ENCODE results near the gene SNURF.
"Not testable (repeated sequence)": the region's sequence is repeated elsewhere in the genome, so short reads cannot be mapped to it uniquely, and the experiment has no call there.

Gene SNURF, protein sequence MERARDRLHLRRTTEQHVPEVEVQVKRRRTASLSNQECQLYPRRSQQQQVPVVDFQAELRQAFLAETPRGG

DNA sequence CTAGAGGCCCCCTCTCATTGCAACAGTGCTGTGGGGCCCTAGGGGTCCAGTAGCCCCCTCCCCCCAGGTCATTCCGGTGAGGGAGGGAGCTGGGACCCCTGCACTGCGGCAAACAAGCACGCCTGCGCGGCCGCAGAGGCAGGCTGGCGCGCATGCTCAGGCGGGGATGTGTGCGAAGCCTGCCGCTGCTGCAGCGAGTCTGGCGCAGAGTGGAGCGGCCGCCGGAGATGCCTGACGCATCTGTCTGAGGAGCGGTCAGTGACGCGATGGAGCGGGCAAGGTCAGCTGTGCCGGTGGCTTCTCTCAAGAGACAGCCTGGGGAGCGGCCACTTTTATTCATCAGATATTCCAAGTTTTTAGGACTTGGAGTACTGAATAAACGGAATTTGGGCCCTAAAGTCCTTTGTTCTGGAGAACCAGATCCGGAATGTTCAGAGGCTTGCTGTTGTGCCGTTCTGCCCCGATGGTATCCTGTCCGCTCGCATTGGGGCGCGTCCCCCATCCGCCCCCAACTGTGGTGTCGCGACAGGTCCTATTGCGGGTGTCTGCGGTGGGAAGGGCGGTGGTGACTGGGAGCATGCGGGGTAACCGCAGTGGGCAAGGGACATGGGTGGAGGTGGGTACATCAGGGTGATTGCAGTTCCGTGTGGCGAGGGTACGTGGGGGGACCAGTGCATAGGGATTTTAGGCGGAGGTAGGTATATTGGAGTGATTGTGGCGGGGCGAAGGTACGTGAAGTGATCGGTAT is at the start of gene SNURF, which contains the start of gene SNRPN:
SNURF (plus strand) TSS at position 205 of the 748 bp plus-strand sequence; CDS start at position 267, 62 bp downstream.
SNRPN (plus strand) TSS at position 205 of the 748 bp plus-strand sequence. CDS start 19,467 bp downstream, outside the sequence.
- DNase-seq (ENCODE audit: low spot score) = peak; percentile 77

DNA sequence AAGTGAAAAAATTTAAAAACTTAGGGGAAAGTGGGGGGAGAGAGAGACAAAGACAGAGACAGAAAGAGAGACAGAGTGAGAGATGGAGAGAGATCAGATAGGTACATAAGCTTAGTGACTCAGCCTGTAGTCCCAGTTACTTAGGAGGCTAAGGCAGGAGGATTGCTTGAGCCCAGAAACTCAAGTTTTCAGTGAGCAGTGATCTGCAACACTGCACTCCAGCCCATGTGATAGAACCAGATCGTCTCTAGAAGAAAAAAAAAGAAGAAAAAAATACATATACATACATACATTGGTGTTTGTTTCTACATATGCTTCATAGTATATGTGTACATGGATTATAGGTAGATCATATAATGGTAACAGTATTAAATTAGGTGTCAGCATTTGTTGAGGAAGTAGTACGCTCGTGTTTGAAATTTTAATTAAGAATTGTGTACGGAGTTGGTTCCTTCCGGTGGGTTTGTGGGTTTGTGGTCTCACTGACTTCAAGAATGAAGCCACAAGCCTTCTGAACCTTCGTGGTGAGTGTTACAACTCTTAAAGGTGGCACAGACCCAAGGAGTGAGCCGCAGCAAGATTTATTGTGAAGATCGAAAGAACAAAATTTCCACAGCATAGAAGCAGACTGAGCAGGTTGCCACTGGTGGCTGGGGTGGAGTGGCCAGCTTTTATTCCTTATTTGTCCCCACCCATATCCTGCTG is 38.3 kb upstream of the SNURF start:
- no peak for DNase-seq (ENCODE audit: low spot score)

DNA sequence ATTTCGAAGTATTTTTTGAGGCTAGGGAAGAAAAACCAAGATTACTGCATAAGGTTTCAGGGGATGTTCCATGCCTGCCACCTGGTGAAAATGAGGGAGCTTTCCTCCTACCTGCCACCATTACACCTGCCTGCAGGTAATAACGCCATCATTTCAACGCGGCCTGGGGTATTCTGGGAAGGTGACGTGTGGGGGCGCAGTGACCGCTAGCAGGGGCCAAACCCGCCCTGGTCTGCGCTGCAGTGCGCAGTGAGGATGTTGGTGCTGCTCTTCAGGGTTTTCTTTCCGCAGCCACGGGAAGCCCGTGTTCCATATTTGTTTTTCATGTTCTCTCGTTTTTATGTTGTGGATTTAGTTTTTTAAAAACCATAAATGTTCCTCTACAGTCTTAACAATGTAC is 37.4 kb upstream of the SNURF start:
- no peak for DNase-seq (ENCODE audit: low spot score)

DNA sequence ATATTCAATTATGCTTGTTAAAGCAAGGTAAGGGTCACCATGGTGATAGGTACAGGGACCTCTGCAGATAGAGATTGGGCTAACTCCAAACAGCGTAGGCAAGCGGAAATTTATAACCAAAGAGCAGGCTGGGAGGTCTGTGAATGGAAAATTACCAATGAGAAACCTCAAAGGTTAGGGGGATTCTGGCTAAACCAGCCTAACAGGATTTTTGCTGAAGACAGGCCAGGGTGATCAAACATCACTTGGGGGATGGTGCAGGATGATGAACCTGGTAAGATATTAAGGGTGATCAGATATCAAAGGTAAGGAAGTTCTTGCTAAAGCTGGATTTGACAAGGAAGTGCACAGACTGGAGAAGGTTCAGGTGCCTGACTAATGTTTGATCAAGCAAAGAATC is 35.3 kb upstream of the SNURF start:
- peak; percentile 45 for DNase-seq (ENCODE audit: low spot score)

DNA sequence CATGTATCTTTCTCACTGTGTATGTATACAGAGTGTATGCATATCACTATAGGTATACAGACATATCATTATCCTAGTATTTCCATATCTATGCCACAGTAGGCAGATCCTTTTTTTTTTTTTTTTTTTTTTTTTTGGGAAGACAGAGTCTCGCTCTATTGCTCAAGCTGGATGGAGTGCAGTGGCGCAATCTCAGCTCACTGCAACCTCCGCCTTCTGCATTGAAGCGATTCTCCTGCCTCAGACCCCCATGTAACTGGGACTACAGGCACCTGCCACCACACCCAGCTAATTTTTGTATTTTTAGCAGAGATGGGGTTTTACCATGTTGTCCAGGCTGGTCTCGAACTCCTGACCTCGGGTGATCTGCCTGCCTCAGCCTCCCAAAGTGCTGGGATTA is 32.0 kb upstream of the SNURF start:
- not testable (repeated sequence) for DNase-seq (ENCODE audit: low spot score)

DNA sequence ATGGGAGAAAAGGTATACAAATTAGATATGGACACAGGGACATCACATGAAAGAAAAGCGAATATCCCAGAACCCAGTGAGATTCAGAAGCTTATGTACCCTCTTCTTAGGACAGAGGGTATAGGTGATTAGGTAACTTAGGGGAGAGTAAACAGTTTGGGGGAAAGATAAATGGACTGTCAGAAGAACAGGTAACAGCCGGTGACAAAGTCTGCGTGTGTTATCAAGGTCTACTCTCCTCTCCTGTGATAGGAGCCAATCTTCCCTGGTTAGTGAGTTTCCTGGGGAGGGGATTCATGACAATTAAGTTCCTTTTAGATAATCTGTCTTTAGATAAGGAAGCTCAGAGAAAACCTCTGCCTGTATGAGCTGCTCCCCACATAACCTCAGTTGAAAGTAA is 30.6 kb upstream of the SNURF start:
- no peak for DNase-seq (ENCODE audit: low spot score)

DNA sequence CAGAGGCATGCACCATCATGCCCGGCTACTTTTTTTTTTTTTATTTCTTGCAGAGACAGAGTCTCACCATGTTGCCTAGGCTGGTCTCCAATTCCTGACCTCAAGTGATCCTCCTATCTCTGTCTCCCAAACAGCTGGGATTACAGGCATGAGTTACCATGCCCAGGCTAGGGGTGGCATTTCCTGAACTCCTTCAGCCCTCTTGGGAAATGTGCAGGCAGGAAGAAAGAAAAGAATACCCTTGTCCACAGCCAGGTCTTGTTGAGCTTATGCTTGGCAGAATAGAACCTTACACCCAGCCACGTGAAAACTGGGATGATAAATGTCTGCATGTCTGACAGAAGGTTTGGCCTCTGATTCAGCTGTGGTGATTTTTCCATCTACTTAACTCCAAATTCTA is 30.2 kb upstream of the SNURF start:
- no peak for DNase-seq (ENCODE audit: low spot score)

DNA sequence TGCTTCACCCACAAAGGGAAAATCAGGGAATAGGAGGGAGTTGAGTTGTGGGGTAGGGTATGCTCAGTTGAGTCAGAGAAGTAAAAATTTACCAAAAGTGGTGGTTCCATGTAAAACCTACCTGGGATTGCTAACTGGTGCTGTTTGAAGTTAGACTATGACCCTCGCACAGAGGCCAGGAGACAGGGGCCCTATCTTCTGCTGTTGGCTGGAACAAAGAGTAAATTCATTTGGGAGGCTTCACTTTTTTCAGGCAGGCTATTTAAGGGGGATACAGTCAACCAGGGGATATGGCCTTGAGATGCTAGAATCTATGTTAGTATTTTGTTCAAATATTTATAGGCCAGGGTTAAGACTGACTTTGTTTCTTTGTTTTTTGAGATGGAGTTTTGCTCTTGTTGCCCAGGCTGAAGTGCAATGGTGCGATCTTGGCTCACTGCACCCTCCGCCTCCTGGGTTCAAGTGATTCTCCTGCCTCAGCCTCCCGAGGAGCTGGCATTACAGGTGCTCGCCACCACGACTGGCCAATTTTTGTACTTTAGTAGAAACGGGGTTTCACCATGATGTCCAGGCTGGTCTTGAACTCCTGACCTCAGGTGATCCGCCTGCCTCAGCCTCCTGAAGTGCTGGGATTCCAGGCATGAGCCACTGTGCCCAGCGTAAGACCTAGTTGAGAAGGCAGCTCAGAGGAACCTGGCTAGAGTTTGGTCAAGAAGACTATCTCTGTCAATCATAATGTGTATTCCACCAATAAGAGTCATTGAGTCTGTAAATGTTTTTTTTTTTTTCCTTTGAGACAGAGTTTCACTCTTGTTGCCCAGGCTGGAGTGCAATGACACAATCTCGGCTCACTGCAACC is 22.7 kb upstream of the SNURF start:
- DNase-seq (ENCODE audit: low spot score) = not testable (repeated sequence)

DNA sequence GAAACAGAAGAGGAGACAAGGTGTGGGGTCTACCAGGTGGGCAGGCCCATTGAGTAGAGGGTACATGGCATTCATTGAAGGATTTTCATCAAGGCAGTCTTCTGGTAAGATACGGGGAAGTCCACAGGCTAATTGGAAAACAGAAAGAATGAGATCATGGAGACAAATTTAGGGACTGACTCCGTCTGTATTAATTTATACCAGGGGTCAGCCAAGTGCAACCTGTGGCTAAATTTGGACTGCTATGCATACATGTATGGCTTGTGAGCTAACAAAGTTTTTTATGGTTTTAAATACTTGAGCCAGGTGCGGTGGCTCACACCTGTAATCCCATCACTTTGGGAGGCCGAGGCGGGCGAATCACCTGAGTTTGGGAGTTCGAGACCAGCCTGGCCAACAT is 21.1 kb upstream of the SNURF start:
- no peak for DNase-seq (ENCODE audit: low spot score)

DNA sequence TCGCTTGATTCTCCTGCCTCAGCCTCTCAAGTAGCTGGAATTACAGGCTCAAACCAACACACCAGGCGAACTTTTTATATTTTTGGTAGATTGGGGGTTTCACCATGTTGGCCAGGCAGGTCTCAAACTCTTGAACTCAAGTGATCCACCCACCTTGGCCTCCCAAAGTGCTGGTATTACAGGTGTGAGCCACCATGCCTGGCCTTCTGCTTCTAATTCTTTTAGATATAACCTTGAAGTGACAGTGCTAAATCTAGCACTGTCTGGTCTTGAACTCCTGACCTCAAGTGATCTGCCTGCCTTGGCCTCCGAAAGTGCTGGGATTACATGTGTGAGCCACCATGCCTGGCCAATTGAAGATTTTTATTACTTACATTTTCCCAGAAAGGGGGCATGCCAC is 16.6 kb upstream of the SNURF start:
- DNase-seq (ENCODE audit: low spot score) = not testable (repeated sequence)

DNA sequence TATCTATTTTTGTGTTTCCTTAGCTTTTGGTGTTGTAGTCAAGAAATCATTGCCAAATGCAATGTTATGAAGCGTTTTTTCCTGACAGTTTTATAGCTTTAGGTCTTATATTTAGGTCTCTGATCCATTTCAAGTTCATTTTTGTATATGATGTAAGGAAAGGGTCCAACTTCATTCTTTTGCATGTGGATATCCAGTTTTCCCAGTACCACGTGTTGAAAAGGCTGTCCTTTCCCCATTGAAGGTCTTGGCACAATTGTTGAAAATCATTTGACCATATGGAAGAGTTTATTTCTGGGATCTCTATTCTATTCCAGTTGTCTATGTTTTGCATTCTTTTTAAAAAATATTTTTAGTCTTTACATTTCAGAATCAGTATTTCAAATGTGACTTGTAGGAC is 14.6 kb upstream of the SNURF start:
- DNase-seq (ENCODE audit: low spot score) = no peak

DNA sequence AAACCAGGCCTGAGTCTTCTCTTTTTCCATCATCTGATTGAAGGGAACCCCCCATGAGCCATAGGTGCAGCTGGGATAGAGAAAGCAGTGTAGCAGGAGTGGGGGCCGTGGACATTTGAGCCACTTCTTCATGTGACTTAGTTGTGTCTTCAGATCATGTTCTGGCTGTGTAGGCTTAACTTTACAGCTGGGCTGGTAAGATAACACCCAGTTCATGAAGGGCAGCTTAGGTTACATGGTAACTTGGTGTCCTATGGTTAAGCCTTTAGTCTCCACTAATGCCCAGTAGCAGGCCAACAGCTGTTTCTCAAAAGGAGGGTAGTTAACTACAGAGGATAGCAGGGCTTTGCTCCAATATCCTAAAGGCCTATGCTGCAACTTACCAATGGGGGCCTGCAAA is 11.4 kb upstream of the SNURF start:
- DNase-seq (ENCODE audit: low spot score) = no peak

DNA sequence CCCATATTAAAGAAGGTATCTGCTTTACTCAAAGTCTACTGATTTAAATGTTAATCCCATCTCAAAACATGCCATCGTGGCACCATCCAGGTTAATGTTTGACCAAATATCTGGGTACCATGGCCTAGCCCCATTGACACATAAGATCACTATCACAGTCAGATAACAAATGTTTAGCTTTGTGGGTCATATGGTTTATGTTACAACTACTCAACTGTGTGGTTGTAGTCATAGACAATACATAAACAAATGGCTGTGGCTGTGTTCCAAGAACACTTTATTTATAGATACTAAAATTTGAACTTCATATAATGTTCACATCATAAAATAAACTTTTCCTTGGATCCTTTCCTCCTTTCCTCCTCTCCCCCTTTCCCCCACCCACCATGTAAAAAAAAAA is 9.8 kb upstream of the SNURF start:
- DNase-seq (ENCODE audit: low spot score) = no peak

DNA sequence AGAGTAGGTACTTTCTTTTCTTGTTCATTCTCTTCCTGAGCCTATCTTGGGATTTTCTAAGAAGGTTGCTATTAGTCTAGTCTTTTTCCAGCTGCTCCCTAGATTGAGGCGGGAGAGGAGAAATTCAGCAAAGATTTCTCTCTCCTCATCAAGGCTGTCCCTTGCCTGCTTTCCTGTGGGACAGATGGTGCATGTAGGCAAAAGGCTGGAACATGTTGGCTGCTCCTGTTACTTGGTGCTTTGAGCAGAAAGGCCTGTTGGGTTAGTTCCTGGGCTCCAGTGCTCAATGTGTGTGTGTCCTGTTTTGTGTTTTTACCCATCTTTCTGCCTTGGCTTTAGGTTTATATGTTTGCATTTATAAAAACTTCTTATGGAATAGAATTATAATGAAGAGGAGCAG is 9.1 kb upstream of the SNURF start:
- DNase-seq (ENCODE audit: low spot score) = no peak

DNA sequence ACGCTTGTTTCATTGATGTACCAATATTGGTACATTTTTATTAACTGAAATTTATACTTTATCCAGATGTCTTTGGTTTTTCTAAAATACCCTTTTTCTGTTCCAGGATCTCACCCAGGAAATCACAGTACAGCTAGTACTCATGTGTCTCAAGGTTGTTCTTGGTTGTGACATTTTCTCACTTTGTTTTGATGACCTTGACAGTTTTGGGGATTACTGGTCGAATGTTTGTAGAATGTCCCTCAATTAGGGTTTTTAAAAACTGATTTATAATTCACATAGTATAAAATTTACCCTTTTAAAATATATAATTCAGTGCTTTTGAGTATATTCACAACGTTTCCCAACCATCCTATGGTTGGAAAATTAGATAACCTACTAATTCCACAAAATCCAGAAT is 6.3 kb upstream of the SNURF start:
- no peak for DNase-seq (ENCODE audit: low spot score)

DNA sequence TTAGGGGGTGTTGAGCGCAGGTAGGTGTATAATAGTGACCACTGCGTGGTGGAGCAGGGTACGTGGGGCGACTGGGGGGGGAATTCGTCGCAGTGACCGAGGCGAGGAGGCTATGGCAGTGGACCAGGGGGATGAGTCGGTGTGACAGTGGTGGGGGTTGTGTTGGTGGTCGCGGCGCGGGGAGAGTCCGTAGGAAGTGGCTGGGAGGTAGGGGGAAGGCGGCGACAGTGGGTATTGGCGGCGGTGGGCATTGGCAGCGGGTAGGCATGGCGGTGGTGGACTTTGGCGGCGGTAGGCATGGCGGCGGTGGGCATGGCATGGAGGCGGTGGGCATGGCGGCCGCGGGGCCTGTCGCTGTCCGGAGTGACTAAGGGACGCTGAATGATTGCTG is 739 bp downstream of the SNURF start:
- no peak for DNase-seq (ENCODE audit: low spot score)

DNA sequence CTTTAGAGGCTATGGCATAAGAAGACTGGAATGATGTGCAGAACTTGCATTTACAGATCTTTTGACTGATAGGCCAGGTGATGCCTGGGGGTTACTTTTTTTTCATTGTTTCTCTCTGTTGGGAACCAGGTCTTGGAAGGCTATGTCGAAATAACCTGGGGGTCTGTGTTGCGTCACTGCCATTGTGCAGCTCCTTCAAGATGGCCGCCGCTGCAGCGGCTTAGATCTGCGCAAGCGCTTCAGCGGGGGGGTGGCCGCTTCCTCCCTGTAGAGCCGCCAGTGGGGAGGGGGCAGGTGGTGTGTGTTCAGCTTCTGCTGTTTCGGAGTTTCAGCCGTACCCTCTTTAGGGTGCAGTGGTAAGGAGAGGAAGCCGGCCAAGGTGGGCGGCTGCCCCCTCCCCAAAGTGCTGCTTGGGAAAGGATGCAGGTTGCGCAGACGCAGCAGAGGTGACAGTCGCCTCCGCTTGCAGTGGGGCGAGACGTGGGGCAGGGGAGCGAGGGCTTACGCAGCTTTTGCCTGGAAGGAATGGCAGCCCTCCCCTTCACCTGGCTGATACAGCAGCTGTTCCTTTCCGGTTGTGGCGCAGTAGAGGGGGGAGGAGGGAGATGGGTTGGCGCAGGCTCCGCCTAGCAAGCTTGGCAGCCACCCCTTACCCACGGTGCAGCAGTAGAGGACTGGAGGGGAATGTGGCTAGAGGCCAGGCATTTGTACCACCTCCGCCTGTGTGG is 1.5 kb downstream of the SNURF start:
- DNase-seq (ENCODE audit: low spot score) = peak; percentile 82

DNA sequence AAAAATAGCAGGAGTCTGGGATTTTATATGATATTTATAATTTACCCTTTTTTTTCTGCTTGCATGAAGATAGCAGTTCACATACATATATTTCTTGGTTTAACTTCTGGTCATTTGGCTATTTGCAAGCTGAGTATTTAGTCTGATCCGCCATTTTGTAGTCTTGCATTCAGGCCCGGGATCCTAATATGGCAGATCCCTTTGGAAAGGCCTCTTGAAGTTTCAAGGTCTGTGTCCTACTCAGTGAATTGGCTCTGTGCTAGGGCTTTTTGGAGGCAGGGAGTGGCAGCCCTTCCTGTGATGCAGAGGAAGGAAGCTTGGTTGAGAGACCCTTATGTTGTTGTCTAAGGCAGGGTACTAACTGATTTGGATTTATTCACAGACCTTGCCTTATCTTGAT is 2.9 kb downstream of the SNURF start:
- no peak for DNase-seq (ENCODE audit: low spot score)

DNA sequence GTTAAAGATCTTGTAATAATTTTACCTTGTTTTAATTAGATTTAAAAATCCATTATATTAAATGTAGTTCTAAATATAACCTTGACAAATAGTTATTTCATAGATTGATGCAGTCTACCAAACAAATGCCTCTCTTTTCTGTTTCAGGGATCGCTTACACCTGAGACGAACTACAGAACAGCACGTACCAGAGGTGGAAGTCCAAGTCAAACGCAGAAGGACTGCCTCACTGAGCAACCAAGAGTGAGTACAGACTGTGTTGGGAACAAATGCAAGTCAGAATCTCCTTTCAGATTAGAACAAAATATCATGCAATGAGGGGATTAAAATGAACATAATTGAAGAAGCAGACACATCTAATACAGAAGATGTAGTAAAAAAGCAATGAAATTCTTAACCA is 7.2 kb downstream of the SNURF start:
- DNase-seq (ENCODE audit: low spot score) = no peak

DNA sequence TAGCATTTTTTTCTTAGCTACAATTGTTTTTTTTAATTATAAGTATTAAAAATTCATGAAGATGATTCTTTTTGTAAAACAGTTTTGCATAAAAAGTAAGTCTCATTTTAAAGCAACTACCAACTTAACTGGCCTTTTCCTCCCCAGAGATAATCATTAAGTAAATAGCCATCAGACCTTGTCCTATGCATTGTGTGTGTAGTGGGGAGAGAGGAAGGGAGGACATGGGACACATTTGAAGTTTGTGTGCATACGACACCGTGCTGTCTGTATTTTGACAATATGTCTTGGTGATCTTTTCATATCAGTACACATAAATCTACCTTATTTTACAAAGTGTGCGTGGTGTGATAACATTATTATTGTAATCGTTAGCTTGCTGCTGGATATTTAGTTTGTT is 8.1 kb downstream of the SNURF start:
- DNase-seq (ENCODE audit: low spot score) = no peak

DNA sequence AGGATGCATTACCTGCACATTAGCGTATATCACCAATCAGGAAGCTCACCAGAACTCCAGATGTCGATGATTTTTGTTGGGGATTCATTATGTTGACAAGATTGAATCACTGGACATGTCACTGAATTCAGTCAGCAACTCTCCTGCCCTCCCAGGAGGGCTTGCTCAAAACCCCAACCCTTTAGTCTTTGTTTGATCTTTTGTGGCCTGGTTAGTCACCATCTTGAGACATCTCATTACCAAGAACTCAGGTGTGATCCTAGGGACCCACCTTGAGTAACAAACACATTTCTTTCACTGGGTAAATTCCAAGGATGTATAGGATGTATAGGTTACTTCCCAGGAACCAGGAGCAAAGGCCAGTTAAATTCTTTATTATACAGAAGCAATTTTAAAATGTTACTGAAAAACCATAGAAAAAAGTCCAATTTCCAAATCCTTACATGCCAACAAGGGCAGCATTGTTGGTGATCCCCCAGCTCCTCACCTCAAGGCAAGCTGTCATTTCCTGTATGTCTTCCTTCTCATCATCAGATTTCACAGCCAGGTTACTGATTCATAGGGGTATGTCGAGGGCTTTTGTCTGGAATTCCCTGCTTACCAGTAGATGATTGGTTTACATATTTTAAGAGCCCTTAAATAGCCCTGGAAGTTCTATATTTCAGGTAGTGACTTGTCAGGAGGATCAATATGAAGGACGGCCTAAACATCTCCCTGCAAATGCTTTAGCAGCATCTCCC is 11.7 kb downstream of the SNURF start:
- DNase-seq (ENCODE audit: low spot score) = peak; percentile 43
